NT2/D1 (cell line): ENCODE results near the gene CORO7.

Source experiments
- YY1 ChIP-seq: IDR thresholded peaks from 2 replicates; pipeline ENCODE4 v1.6.1; 2011; ENCODE audit not compliant: insufficient read length, insufficient read depth
- ZNF274 ChIP-seq: IDR thresholded peaks from 2 replicates; pipeline ENCODE4 v1.6.1; 2011; ENCODE audit warnings: mild to moderate bottlenecking, low read depth, low read length

DNA sequence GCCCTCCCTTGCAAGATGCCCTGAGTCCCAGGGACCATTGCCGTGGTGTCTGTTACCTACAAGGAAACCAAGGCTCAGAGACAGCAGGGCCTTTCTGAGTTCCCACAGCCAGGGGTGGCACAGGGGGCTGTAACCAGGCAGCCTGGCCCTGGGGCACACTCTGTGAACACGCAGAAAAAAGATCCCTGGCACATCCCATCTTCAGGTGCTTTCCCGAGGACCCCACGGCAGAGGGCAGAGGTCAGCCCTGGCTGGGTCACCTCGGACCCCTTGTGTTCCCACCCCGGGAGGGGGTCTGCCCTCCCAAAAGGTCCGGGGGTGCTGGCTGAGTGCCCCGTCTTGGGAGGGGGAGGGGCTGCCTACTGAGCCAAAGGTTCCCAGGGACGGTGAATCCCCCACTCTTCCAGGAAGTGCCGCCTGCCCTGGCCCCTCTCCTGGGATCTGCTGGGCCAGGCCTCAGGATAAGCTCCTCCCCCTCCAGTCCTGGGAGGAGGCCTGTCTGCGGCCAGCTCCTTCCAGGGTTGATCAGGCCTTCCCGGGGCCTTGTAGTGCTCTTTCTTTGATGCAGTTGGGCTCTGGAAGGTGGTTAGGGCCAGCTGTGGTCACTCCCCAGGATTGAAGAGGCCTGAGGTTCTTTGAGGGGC lies 92.4 kb downstream of the CORO7 start:
- TF ChIP-seq ZNF274 (no peak), YY1 (no peak)
